HL-60 (cell line): Measurements from ENCODE around the gene GPHB5.
"Not testable (repeated sequence)": the region's sequence is repeated elsewhere in the genome, so short reads cannot be mapped to it uniquely, and the experiment has no call there.

Experiments
- DNase-seq, 2 experiments: peaks; one replicate each; pipeline ENCODE4 v3.0.0-alpha.2; 2010 to 2020; ENCODE audit warnings: low read depth in 1 of 2, low spot score in 1 of 2
- H3K27ac ChIP-seq: fragments of 250-450 bp; sonication (Bioruptor Pico); replicated peaks from 2 replicates; pipeline ENCODE4 v1.5.1; 2020; ENCODE audit warnings: mild to moderate bottlenecking, moderate library complexity
- H3K27me3 ChIP-seq: fragments of 250-450 bp; sonication (Bioruptor Pico); 2 replicates; pipeline ENCODE4 v1.5.1; 2021; ENCODE audit warnings: mild to moderate bottlenecking, moderate library complexity; ENCODE audit not compliant: insufficient read depth, poor library complexity, severe bottlenecking
- H3K4me3 ChIP-seq: replicated peaks from 2 replicates; pipeline ENCODE4 v1.5.1; 2011; ENCODE audit warnings: mild to moderate bottlenecking, control low read depth, low read length; ENCODE audit not compliant: insufficient read depth
- CTCF ChIP-seq: IDR thresholded peaks from one replicate; pipeline ENCODE4 v1.5.1; 2011; ENCODE audit warnings: low read length, control low read depth, inconsistent platforms; ENCODE audit not compliant: insufficient read depth
- GABPA ChIP-seq: IDR thresholded peaks from 2 replicates; pipeline ENCODE4 v1.6.1; 2012; ENCODE audit warnings: low read depth
- POLR2AphosphoS5 ChIP-seq: IDR thresholded peaks from 2 replicates; pipeline ENCODE4 v1.6.1; 2012; ENCODE audit warnings: low read depth
- REST ChIP-seq: IDR thresholded peaks from 2 replicates; pipeline ENCODE4 v1.6.1; 2012; ENCODE audit warnings: low read depth; ENCODE audit not compliant: insufficient replicate concordance
- SPI1 ChIP-seq: IDR thresholded peaks from 2 replicates; pipeline ENCODE4 v1.6.1; 2012; ENCODE audit warnings: low read depth, mild to moderate bottlenecking, borderline replicate concordance

Gene GPHB5

GRCh38 chr14:63308723-63309317 lies 9.9 kb downstream of the GPHB5 start:
- peak; percentile 2 for TF ChIP-seq CTCF
- TF ChIP-seq GABPA, result no peak
- Histone ChIP-seq H3K27me3 (no peaks in the 10 kb centered on the region), H3K27ac (no peak overlapping the region), H3K4me3 (no peak overlapping the region)
- no peak for DNase-seq

- H3K27me3 ChIP-seq, H3K27ac ChIP-seq, H3K4me3 ChIP-seq, DNase-seq: not testable (repeated sequence)
Measured at GRCh38 chr14:63304429-63304828, 14.3 kb downstream of the GPHB5 start.

- Histone ChIP-seq H3K27me3 (no peaks in the 10 kb centered on the region), H3K27ac (no peak overlapping the region), H3K4me3 (no peak overlapping the region)
- no peak for DNase-seq
- TF ChIP-seq POLR2AphosphoS5 (no peak), GABPA (no peak), CTCF (no peak), REST (no peak), SPI1 (no peak)
Measured at GRCh38 chr14:63301891-63302534, 16.7 kb downstream of the GPHB5 start.

- DNase-seq, result no peak
- no peak overlapping the region for H3K27ac ChIP-seq
- H3K4me3 ChIP-seq, result no peak overlapping the region
- TF ChIP-seq SPI1 (no peak), POLR2AphosphoS5 (no peak), GABPA (no peak), REST (no peak), CTCF (no peak)
- no peaks in the 10 kb centered on the region for H3K27me3 ChIP-seq
Measured at GRCh38 chr14:63300854-63301253, 17.9 kb downstream of the GPHB5 start.
